Fibroblast of peridontal ligament (primary cell): ENCODE results near the gene CACNA1I.

Experiments used
- DNase-seq: peaks from one replicate; pipeline ENCODE4 v3.0.0-alpha.2; 2010; ENCODE audit errors: extremely low read depth

Gene CACNA1I

DNA sequence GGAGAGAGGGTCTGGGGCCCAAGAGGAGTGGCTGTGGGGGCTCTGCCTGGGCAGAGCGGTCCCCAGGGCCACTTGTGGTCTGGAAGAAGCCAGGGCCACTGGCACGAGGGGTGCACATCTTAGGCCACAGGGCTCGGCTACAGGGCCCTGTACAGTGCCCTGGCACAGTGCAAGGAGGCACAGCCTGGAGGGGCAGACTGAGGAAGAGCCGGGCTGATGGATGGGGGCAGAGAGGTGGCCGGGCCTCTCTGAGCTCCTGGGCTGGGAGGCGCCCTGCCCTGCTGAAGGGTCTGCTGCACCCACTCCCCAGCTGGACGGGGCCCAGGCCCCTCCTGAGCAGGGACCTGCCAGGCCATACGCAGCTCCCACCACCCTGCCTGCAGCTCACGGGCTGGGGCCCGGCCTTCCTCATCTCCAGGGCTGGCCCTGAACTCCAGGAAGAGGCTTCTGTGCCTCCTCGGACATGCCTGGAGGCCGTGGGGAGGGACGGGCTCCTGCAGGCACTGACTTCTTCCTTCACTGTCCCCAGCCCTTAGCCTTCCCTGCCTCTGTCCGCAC is 123.5 kb downstream of the CACNA1I start:
- DNase-seq = no peak

DNA sequence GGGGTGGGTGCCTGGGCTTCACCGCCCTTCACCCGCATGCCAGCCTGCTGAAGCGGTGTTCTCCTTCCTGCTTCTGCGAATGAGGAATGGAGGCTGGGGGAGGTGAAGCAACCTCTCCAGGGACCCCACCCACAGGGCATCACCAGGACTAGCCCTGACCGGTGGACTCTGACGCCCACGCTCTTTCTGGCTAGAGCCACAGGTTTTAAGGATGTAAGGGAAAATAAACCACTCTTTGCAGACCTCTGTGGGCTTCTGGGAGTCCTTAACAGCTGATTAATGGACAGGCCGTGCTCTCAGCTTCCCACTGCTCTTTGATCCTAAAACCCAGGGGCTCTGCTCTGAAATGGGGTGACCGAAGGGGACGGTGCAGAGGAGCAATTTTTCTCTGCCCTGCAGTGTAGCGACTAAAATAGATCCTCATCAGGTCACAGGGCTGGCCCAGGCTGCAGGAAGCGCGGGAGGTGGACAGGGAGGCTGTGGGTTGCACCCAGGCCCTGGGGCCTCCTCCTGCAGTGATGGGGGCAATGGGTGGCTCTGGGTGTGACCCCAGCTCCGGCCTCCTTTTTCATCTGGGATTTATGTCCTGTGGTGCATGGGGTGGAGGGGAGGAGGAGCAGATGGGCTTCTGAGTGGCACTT is 127.4 kb downstream of the CACNA1I start:
- DNase-seq = no peak

DNA sequence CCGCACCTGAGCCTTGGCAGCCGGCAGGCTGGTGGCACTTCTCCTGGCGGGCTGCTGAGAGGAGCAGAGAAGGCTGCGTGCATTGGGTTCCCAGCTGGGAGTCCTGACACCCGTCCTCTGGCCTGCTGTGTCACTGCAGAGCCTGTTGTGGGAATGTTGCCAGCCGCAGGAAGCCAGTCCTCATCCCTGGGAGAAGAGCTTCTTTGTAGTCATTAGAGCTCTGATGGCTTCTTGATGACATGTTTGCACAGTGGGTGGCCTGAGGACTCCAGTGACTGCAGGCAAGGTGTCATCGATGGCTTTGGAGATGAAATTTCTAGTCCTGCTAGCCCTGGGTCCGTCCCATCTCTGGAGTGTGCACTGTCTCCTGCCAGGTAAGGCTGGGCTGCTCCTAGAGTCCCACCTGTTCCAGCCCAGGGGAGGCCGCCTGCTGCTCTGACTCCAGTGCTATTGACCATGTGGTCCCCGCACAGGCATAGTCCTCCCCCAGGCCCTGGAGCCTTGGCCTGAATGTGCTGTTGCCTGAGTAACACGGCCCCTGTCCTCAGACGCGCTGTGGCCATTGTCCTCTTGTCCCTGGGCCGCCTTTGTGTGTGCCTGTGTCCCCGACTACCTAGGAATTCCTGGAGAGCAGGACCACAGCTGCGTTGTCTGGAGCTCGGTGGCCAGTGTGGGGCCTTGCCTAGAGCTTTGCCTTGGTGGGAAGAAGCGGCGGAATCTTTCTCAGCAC is 129.2 kb downstream of the CACNA1I start:
- DNase-seq = no peak

DNA sequence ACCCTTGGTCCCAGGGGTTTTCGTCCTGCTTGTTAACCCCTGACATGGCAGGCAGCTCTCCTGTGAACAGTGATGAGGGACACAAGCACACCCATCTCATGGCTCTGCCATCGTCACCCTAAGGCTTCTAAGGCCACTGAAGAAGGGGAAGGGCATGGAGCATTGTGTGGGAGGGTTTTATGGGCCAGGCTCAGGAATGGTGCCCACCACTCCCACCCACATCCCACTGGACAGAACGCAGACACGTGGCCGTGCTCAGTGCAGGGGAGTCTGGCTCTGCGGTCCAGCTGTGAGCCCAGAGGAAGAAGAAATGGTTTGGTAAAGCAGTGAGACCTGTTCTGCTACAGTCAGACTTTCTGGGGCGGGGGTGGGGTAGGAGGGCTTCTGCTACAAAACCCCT is 130.0 kb downstream of the CACNA1I start:
- no peak for DNase-seq

DNA sequence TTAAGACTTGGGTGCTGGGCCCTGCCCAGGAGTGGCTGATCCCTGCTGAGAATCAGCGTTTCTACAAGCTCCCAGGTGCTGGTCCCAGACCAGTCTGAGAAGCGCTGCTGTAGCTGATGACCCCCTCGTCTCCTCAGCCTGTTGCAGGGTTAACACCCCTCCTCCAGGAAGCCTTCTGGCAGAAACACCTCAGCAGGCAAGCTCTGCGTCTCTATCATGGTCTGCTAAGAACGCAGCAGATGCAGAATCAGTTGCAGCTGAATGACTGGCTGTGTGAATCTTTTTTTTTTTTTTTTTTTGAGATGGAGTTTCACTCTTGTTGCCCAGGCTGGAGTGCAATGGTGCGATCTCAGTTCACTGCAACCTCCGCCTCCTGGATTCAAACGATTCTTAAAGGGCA is 132.5 kb downstream of the CACNA1I start:
- DNase-seq = no peak

DNA sequence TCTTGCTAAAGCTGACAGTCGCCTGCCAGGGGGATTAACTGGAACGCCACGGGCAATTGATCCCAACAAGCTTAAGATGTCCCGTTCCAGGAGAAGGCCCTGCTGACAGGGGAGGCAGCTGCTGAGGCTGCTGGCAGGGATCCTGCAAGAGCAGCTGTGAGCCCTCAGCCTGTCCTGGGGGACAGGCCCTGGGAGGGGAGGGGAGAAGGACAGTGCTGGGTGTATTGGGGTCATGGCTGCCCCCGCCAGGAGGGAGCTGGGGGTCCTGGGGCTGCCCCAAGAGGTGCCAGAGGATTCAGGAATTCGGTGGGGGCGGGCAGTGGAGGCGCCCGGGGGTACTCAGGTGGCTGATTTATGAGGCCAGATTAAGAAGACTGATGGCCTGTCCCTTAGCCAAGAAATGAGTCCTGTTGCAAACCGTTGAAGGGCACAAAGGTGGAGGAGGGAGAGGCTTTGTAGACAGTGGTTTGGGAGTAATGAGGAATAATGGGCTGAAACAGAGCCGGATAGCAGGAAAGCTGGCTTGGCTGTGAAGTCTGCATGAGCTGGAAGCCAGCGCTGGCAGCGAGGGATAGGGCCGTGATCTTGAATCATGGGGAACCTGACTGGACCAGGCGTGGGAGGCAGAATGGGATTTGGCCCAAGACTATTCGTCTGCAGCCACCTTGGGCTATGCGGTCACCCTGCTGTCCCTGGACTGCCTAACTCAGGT is 133.5 kb downstream of the CACNA1I start:
- DNase-seq = no peak

DNA sequence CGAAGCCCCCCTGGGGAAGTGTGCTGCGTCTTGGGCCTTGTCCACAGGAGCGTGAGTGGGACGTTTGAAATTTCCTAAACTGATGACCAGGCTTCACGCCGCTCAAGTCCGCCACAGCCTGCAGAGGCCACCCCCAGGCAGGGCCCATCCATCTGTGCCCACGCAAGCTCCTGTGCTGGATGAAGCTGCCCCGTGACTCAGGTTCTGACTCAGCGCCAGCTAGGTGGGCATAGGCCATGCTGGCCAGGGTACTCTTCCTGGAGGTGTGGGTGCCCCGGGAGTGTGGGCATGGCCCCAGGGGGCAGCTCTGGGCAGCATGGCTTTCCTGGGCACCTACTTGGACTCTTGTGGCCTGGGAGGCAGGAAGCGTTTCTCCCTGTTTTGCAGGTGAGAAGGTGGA is 134.8 kb downstream of the CACNA1I start:
- no peak for DNase-seq

DNA sequence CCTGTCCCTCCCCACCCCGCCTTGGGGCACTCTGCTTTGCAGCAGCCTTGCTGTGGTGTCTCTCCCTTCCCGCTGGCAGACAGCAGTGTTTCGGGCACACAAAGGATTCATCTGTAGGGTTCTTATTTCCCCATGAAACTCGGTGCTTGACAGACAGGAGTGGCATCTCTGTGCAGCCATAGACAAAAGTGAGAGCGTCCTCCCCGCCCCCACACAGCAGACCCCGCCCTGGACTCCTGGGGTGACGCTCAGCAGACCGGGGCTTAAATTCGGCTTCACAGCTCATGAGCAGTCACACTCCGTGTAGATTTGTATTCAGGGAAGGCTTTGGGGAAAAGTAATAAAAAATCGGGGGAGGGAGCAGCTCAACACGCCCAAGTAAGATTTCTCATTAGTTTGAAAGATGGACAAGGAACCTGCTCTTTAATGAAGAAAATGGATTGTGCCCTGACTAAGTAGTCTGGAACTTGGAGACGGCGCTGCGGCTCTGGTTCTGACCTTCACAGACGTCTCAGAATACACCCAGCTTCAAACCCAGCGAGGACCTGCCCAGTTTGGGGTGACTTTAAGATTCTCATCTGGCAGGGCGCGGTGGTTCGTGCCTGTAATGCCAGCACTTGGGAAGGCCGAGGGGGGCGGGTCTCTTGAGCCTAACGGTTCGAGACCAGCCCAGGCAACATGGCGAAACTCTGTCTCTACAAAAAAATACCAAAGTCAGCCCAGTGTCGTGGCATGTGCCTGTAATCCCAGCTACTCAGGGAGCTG is 136.0 kb downstream of the CACNA1I start:
- no peak for DNase-seq

DNA sequence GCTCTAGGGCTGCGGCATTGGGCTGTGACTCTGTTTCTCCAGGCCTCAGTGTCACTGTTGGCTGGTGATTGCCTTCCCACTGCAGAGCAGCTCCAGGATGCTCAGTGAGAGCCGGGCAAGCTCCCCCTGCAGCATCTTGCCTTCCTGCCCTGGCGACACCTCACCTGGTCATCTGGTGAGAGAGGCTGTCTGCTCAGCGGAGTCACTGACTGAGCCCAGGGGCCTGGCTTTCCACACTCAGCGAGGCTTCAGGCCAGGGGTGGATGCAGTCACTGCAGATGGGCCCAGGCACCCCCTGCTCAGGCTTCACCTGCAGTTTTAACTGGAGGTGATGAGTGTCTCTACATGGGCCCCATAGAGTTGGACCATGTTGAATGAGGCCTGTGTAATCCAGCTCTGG is 136.8 kb downstream of the CACNA1I start:
- DNase-seq = no peak

DNA sequence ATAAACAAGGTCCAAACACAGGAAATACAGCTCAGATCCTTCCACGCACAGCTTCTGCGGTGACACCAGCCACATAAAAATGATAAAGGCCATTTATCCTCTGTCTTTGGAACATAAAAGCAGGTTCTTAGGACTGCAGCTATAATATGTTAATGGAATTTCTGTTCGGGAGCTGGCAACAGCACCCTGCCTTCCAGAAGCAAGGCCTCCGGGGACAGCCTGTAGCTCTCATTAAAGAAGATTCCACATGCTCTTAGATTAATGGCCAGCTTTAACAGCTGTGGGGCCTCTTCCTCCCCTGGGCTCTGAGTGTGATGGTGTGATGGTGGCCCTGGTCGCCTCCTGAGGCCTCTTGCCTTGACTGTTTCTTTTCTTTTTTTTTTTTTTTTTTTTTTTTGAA is 137.3 kb downstream of the CACNA1I start:
- DNase-seq = no peak

DNA sequence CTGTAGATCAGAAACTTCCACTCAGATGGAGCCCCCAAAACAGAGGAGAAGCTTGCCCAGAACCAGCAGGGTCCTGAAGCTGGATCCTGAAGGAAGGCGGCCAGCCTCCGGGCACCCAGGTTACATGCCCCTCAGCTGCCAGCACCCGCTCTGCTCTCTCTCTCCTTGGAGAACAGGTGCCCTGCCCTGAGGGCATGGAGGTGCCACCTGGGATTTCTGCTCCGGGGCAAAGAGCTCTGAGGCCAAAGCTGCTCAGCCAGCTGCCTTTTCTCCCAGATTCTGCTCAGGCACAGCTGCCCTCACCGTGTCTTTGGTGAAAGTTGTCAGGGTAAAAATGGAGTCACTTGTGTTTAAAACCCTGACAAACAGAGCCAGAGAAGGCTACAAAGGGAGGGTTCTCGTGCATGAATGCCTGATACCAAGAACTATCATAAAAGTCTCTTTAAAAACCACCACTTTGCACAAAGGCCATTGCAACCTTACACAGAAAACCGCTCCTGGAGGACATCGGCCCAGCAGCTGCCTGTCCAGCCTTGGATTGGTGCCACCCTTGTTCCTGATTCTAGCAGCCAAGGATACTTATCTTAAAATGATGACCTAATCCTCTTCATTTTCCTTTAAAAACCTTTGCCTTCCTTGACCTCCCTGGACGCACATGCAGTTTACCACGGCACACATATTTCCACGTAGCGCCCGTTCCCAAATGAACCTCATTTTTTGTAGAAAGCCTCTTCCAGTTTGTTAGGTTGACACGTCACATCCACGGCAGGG is 140.0 kb downstream of the CACNA1I start:
- DNase-seq = no peak

DNA sequence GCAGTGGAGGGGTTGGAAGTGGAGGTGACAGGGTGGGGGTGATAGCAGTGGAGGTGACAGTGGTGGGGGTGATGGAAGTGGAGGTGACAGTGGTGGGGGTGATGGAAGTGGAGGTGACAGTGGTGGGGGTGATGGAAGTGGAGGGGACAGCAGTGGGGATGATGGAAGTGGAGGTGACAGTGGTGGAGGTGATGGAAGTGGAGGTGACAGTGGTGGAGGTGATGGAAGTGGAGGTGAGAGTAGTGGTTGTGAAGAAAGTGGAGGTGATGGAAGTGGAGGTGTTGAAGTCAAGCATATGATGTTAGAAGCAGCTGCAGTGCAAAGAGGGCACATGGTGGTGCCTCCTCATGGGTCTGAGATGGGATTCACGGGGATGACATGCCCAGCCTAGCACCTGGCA is 141.5 kb downstream of the CACNA1I start:
- no peak for DNase-seq

DNA sequence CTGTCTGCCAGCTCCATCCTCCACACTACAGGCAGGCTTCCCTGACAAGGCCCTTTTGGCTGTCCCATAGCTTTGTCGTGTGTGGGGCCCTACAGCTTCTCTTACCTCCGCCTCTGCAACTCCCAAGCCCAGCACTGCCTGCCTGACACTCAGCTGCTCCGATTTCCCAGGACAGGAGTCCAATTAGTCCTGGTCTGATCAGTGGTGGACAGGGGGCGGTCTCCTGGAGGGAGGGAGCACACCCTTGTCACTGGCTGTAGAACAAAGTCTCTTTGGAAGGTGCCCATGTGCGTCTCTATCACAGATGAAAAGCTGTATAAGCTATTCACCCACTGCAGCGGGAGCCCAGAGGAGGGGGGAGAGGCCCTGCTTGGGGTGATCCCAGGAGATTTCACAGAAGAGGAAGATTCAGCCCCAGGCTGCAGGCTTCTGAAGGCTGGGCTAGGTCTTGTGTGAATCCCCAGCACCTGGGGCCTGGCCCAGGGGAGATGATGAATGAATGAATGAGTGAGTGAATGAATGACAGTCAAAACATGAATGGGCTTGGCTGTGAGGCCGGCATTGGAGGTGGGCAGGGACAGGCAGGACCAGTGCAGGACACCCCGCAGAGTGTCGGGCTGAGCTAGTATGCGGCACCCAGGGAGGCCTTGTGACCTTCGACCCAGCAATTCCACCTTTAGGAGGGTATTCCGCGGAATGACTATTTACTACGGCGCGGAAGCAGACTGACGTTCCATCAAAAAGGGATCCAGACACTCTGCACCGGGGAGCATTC is 142.4 kb downstream of the CACNA1I start:
- no peak for DNase-seq

DNA sequence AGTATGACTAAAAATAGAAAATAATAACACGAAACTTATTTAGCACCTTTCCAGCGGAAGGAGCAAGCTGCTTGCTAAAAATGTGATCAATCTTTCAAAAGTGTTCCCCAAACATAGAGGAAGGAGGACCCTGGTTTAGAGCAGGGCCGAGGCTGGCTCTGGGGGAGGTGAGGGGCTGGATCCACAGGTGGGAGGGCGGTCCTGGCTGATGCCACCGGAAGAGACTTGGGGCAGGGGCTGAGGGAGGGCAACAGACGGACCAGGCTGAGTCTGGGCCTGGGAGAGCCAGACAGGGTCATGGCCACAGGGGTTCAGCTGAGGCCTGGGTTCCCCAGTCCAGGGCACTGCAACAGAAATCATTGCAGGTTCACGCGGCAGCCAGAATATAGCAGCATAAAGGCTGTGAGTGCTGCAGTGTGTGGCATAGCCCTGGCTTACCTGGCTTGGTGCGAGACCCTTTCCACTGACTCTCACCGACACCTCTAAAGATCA is 143.3 kb downstream of the CACNA1I start:
- no peak for DNase-seq

DNA sequence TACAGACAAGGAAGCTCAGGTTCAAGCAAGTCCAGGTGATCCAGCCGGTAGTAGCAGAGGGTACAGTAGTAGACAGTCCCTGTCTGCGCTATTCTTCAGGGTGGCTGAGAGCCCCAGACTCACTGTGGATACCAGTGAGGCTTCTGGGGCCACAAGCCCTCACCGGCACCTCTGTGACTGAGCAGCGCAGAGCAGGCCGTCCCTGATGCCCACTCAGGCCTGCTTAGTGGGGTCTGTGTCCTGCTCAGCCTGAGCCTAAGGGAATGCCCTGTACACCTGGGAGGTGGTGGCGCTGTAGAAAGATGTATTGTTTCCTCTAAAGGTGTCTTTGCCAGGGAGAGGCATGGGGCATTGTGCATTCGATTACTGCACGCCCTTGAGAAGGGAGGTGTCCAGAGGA is 143.8 kb downstream of the CACNA1I start:
- DNase-seq = no peak

DNA sequence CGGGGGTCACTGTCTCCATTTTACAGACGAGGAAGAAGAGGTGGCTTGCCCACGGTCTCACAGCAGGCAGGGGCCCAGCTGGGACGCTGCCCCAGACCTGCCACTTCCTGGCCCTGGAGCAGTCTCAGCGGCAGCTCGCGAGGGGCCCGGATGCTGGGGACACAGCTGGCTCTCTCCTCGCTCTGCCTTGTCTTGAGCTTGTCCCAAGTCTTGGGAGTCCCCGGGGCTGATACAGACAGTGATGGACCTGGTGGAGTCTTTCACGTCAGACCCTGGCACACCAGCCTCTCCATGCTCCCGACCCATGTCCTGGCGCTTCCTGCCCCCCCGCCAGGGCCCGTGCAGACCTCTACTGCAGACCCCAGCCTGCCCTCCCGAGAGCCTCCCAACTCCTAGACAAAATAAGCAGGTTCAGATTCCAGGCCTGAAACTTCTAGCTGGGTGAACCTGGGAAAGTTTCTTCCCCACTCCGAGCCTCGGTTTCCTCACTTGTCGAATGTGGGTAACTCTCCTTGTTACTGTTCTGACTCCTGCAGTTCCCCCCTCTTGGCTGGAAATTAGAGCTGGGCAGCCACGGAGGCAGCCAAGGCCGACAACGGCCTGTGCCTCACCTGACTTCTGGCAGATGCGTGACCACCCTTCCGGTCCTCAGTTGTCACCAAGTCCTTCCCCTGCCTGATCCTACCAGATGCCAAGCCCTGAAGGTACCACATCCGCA is 145.4 kb downstream of the CACNA1I start:
- no peak for DNase-seq

DNA sequence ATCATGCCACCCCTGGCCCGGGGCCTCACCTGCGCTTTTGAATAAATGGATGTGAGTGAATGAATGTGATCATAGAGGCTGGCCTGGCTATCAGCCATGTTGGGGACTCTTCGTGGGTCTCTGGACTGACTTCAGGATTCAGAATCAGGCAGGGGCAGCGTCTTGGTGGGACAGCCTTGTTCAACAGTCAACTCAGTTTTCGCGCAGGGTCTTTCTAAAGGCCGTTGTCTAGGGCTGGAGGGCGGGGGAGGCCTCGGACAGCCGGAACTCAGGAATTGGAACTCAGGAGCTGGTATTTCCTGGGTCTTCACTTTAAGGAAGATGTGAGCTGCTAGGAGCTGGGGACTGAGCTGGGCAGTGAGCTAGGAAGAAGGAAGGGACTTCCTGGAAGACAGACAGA is 146.0 kb downstream of the CACNA1I start:
- DNase-seq = no peak

DNA sequence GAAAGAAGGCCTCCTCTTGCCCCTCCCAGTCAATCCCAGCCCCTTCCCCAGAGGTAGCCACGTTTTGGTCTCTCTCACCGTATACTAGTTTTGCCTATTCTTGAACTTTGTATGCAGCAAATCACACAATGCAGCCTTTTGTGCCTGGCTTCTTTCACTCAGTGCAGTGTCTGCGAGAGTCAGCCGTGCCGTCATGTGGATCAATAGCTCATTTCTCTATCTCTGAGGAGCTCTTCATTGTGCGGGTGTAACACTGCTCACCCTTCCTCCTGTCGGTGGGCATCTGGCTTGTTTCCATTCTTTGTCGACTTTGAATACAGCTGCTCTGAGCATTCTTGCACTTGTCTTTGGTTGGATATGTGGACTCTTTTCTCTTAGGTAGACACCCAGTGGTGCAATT is 146.5 kb downstream of the CACNA1I start:
- DNase-seq = no peak

DNA sequence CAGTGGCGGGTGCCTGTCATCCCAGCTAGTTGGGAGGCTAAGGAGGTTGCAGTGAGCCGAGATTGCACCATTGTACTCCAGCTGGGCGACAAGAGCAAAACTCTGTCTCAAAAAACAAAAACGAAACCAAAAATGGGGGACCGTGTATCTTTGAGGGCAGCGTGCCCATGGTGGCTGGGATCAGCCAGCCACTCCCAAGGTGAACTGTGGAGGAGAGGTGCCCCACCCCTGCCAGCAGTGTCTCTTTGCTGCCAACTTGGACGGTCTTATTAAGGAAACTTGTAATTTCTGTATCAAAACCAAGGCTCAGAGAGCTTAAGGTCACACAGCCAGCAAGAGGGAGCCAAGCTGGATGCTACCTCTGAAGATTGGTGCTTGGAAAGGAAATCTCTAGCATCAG is 147.7 kb downstream of the CACNA1I start:
- no peak for DNase-seq
